Fibroblast of skin of right quadriceps (primary cell): Measurements from ENCODE around the gene SLC6A15.

Source experiments
- DNase-seq: peaks from one replicate; pipeline ENCODE4 v3.0.0-alpha.2; 2013

The SLC6A15 gene

DNA sequence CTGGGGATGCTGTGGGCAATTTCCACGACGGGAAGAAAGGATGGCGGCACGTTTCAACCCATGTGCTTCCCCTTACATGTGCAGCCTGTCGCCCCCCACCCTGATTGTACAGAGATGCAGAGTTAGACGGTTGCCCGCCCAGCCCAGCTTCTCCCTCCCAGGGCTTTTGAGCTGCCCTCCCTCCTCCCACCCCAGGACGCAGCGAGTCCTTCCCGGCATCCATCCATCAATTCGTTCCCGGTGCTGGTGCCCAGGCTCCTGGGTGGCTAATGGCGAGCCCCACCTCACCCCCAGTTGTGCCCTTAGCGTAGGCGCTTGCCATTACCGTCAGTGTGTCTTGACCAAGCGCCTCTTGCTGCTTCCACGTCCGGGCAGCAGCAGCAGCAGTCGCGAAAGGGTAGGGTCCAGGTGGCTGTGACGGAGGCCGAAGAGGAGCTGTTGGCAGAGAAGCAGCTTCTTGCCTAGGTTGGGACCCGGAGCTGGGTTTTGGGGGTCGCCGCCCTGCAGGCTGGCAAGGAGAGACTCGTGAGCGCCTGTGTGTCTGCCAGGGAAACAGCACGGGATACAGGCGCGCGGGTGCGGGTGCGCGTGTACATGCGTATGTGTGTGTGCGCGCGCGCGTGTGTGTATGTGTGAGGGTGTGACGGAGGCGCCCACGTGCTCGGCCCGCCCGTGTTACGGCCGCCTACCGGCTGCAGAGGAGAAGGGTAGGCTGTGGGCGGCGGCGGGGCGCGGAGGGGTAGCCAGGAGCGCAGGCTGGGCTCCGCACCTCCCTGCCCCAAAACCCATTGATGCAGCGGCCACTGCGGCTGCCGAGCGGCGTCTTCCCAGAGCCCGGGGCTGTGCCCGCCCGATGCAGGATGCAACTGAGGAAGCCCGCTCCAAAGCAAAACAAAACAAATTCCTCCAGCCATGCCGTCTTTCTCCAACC lies at the start of gene SLC6A15:
Gene SLC6A15 (minus strand): TSS at position 602 of the 931 bp plus-strand sequence. CDS start 20,679 bp downstream, outside the sequence.
- DNase-seq, result peak; percentile 85

DNA sequence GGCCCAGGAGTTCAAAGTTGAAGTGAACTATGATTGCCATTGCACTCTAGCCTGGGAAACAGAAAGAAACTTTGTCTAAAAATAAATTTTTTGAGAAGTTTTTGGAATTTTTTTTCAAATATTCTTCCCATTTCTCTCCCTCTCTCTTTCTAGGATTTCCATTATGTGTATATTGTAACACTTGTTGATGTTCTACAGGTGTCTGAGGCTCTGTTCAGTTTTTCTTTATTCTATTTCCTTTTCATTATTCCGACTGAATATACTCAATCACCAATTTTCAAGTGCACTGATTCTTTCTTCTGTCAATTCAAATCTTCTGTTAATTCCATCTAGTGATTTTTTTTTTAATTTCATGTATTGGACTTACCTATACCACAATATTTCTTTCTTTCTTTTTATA lies 48.3 kb upstream of the SLC6A15 start:
- no peak for DNase-seq

- no peak for DNase-seq
These were observed 42.7 kb upstream of the SLC6A15 start for GRCh38 chr12:84955298-84955697.

DNA sequence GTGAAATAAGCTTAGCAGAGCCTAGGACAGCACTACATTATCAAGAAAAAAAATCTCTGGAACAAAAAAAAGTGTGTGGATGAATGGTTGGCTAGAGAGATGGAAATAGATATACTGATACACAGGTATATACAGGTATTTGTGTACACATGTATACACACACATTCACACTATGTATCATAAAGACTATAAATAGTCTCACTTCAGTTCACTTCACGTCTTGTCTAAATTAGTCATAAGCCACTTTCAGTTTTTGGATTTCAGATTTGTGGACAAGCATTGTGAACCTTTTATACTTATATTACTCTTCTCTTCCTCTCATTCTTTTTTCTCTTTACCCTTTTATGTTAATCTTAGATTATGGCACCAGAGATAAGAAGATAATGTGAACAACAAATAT lies 41.8 kb upstream of the SLC6A15 start:
- DNase-seq, result no peak

- DNase-seq, result no peak
These were observed 38.5 kb upstream of the SLC6A15 start for GRCh38 chr12:84950971-84951546.

DNA sequence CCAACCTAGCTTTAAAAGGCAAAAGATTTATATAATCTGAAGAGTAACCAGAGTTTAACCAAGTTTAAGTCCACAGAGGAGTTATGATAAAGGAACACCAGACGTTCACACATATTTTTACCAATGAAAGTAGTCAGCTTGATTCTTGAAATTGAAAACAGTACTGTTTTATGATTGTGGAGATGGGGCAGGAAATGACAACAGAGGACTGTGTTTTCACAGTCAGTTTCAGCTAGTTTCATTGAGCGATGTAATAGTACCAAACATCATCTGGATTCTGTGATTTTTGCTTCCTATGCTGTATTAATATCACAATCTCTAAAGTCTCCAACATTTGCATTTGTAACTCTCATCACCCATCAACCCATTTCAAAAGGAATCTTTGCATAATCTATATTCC lies 34.2 kb upstream of the SLC6A15 start:
- no peak for DNase-seq

DNA sequence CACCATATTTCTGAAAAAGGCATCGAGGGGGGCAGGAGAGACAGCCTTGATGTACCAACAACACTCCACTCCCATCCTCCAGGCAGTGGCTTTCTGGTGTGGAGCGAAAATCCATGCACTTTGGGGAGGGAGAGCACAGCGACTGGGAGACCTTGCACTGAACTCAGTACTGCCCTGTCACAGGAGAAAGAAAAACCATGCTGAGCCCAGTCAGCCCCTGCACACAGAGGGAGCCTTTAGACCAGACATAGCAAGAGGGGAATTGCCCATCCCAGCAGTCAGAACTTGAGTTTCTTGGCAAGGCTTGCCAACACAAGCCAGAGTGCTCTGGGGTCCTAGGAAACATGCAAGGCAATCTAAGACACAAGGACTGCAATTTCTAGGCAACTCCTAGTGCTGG lies 24.8 kb upstream of the SLC6A15 start:
- no peak for DNase-seq

- peak; percentile 62 for DNase-seq
These were observed 16.9 kb upstream of the SLC6A15 start for GRCh38 chr12:84929501-84929900.

- DNase-seq, result peak; percentile 55
These were observed 12.4 kb upstream of the SLC6A15 start for GRCh38 chr12:84924981-84925380.

DNA sequence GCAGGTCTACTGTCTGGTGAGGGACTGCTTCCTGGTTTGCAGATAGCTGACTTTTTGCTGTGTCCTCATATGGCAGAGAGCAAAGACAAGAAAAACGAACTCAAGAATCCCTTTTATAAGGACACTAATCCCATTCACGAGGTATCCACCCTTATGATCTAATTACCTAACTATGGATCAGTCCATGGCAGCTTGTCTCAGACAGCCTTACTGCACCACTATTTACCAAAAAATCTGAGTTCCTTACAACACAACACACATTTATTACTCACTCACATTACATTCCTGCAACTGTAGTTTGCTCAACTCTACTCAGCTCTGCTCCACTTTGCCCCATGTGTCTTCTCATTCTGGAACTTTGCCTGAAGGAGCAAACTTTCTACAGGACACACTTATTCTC lies 10.1 kb upstream of the SLC6A15 start:
- DNase-seq, result peak; percentile 32

- peak; percentile 31 for DNase-seq
These were observed 7.7 kb upstream of the SLC6A15 start for GRCh38 chr12:84920331-84920730.

DNA sequence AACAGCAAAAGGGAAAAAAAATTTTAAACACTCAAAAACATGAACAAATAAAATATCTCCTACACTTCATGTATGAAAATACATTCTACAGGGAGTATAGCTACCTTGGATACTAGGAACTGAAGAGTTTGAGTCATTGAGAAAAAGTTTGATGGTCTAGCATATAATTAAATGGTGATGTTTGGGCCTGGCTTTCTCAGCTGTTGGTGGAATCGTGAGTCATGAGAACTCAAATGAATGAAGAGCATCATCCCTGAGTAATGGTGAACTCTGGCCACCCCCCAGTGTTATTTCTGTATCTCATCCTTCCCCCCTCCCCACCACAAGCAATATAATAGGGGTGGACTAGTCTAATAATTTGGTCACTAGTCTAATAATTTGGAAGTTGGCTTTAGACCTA lies 6.7 kb upstream of the SLC6A15 start:
- peak; percentile 75 for DNase-seq

DNA sequence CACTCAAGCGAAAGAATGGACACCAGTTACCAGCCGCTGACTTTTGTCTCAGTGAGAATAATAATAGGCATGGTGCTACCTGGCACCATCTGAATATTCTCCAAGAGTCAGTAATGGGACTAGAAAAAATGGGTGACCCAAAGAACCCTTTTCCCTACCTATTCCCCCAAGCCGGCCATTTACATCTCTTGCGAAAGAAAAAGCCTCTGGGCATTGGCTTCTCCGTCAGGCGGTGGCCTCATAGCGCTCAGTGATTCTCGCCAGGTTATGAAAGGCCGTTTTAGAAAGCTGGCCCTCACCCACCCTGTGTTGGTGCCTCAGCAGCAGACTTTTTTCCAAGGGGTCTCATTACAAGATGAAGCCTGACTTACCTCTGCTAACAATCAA lies 523 bp upstream of the SLC6A15 start:
- DNase-seq, result no peak

DNA sequence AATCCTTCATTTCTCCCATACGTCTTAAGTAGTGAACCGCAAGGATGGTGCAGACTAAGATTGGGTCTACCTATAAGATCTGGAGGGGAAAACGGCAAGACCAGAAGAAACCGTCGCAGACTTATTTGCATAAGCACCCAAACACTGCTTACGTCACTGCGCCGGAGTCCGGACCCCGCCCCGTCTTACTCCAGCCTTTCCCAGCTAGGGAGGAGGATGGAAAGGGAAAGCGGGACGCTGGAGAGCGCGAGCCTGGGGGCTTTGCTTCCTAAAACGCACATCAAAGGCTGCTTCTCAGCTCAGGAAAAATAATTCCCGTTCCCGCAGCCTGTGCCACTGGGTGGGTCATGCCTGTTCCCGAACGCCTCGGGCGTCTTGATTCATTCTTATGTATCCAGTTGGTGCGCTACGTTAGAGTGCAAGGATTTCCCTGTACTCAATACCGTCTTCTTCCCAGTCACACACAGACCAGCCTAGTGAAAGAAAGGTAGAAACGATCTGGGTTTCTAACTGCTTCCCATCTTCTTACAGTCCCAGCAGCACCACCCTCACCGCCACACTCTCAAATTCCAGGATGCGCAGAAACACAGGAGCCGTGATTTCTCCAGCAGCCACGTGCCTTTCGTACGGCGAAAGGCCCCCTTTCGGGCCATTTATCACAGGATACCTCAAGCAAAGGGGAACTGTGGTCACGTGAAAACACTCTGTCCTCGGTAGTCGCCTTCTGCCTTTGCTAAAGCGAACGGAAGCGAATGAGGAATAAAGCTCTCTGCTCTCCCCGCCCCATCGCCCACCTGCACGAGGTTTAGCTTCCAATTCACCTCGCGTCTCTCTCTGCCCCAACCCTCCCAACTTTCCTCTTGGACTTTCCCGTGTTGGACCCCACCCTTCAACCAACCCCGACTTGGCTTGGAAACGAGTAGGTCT lies 1.1 kb downstream of the SLC6A15 start:
- peak; percentile 84 for DNase-seq

DNA sequence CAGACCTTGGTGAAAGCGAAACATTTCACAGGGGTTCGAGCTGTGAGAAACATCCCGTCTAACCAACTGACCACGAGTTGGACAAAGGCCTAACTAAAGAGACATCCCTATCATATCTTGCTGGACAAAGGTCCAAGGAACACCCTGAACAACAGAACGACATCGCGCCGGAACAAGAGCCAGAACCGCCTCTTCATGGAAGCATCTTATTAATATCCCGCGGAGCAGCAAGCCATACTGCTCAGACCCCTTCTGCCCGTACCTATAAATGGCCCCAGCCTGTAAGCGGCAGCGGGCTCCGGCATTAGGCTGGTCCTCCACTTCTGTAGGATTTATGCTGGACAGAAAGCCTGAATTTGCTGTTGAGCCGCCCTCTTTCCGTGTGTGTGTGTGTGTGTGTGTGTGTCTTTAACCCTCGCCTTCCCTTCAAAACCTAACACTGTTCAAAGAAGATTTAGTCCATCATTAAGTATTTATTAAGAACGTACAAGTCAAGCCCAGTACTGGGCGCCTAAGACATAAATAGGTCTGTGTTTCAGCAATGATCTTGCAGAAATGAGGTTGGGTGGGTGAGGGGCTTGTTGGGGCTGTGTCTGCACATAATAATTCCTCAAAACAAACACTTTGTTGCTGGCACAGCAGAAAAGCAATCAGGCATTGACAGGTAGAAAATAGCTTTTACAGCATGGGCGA lies 1.9 kb downstream of the SLC6A15 start:
- peak; percentile 47 for DNase-seq

GRCh38 chr12:84904051-84904450 lies 8.5 kb downstream of the SLC6A15 start:
- DNase-seq, result no peak

DNA sequence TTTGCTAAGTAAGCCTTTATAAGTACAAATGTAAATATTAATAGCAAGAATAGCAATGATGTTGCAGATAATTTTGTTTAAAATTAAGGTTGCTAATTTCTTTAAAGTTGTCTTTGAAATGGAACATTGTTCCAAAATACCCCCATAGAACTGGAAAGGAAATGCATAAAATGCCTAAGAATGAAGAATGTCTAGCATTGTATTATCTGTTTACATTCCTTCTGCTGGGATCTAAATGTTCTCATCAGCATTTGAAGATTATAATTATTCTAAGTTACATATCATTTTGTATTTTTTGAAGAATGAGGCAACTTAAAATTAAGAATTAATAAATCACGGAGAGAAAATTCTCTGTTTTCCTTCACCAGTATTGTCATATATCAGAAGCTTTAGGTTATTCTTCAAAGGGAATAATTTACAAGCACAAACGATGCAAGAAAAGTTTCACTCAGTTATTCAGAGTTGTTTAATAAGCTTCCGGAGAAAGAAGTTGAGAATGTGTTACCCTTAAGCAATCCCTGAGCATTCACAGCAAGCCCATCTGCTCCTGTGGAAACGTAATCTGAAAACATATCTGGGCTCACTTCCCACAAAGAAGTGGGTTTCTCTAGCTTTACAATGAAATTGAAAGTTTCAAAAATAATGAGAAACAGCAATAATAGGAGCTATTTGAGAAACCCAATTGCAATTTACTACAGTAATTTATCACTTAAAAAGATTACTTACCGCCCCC lies 21.3 kb downstream of the SLC6A15 start:
- DNase-seq, result peak; percentile 14

GRCh38 chr12:84889818-84890217 lies 22.8 kb downstream of the SLC6A15 start:
- DNase-seq, result no peak

- no peak for DNase-seq
These were observed 23.7 kb downstream of the SLC6A15 start for GRCh38 chr12:84888861-84889260.

DNA sequence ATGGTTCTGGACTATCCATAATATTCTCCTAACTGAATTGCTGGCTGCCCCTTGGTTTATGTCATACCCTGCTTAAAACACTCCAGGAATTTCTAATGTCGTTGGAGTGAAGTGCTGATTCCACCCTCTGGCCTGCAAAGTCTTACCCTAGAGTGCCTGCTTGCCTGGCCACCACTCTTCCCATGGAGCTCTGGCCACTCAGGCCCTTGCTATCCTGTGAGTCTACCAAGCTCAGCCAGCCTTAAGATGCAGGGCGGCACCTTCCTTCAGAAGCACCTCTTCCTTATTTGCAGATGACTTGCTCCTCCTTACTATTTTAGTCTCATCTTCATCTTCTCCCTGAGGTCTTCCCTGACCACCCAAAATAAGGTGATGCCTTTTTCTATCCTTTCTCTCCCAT lies 35.3 kb downstream of the SLC6A15 start:
- no peak for DNase-seq

- no peak for DNase-seq
These were observed 37.4 kb downstream of the SLC6A15 start for GRCh38 chr12:84875241-84875640.

DNA sequence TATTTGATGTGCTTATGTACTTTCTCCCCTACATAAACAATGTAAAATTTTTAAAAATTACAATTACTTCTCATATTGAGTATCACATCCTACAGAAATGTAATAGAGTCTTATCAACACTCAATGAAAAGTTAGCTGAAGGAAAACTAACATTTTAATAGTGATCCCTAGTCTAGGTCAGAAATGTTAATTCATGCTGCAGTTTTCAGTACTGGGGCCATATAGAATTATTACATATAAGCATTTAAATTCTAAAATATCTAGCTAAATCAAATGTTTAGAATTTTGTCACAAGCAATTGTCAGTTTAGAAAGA lies 37.8 kb downstream of the SLC6A15 start:
- DNase-seq, result no peak
